ENCODE data around the gene EDN2. TPM values are rescaled to one million over a fixed set of nuclear protein-coding genes. Genes with fewer than 3 reads are reported as not detected.

The EDN2 gene
- total and polyA plus RNA-seq, 2 donors (not counting 1 experiment from before 2014, with no cell fraction given) = not detected

GRCh38 chr1:41442697-41443251 is 41.7 kb downstream of the EDN2 start:
- Histone ChIP-seq H3K27ac (ENCODE audit: low read length in 2 of 2) (no peak overlapping the region), H3K27me3 (replicated peaks in 1 of 4; ENCODE audit: control extremely low read depth in 1 of 4, control insufficient read depth in 3 of 4, insufficient read depth in 4 of 4, low read length in 3 of 4) (peaks cover 0 to 7% (median 3%) of the 10 kb centered on the region in 4 experiments), H3K9ac (ENCODE audit: low read length) (no peak overlapping the region), H3K4me3 (ENCODE audit: control extremely low read depth in 1 of 5, extremely low read depth in 1 of 5, insufficient read depth in 1 of 5, low read depth in 2 of 5, low read length in 4 of 5) (no peak overlapping the region), H3K79me2 (ENCODE audit: control insufficient read depth, insufficient read depth, low read length) (no peaks in the 10 kb centered on the region), H3K36me3 (replicated peaks in 1 of 2; ENCODE audit: control extremely low read depth in 1 of 2, control insufficient read depth in 1 of 2, extremely low read depth in 1 of 2, insufficient read depth in 2 of 2, low read length in 1 of 2) (no peaks in the 10 kb centered on the region), H3K4me1 (ENCODE audit: control insufficient read depth in 2 of 2, insufficient read depth in 2 of 2, low read length in 2 of 2) (no peaks in the 10 kb centered on the region), H4K20me1 (ENCODE audit: control insufficient read depth, insufficient read depth, low read length, poor library complexity, severe bottlenecking) (no peaks in the 10 kb centered on the region), H2AFZ (ENCODE audit: insufficient read depth, low read depth, low read length, poor library complexity, severe bottlenecking) (no peak overlapping the region), H3K9me3 (ENCODE audit: control extremely low read depth in 1 of 3, control insufficient read depth in 2 of 3, insufficient read depth in 1 of 3, low read length in 2 of 3) (peaks cover 0 to 25% (median 12%) of the 10 kb centered on the region in 3 donors), H3K4me2 (replicated peaks; ENCODE audit: low read depth, low read length, poor library complexity, severe bottlenecking) (no peak overlapping the region)
- CTCF ChIA-PET = no interaction called here
- H3K4me3 Mint-ChIP-seq = no peak overlapping the region
- POLR2A ChIA-PET = no interaction called here
- DNase-seq (no peak), ATAC-seq (ENCODE audit: low read depth) (no peak)
- H3K9me3 Mint-ChIP-seq (ENCODE audit: insufficient read depth) = no peaks in the 10 kb centered on the region
- 64% methylated on average over 5 of the region's 7 CpGs for WGBS (ENCODE audit: insufficient coverage)
- H3K27me3 Mint-ChIP-seq = peaks cover 28% of the 10 kb centered on the region
- intact Hi-C loops (cut with micrococcal nuclease) = no loop called here
- H3K27ac Mint-ChIP-seq = no peak overlapping the region
- no peaks in the 10 kb centered on the region for H3K4me1 Mint-ChIP-seq
- TF ChIP-seq EZH2 (IDR thresholded peaks at IDR 0.05; ENCODE audit: borderline replicate concordance, insufficient read depth, low read depth, low read length, poor library complexity, severe bottlenecking) (no peak), CTCF (IDR thresholded peaks at IDR 0.05) (no peak)

GRCh38 chr1:41440321-41441085 is 44.0 kb downstream of the EDN2 start:
- Histone ChIP-seq H3K9me3 (ENCODE audit: control extremely low read depth in 1 of 3, control insufficient read depth in 2 of 3, insufficient read depth in 1 of 3, low read length in 2 of 3) (peaks cover 0 to 21% (median 12%) of the 10 kb centered on the region in 3 donors), H2AFZ (ENCODE audit: insufficient read depth, low read depth, low read length, poor library complexity, severe bottlenecking) (no peak overlapping the region), H4K20me1 (ENCODE audit: control insufficient read depth, insufficient read depth, low read length, poor library complexity, severe bottlenecking) (no peaks in the 10 kb centered on the region), H3K4me1 (ENCODE audit: control insufficient read depth in 2 of 2, insufficient read depth in 2 of 2, low read length in 2 of 2) (no peaks in the 10 kb centered on the region), H3K36me3 (replicated peaks in 1 of 2; ENCODE audit: control extremely low read depth in 1 of 2, control insufficient read depth in 1 of 2, extremely low read depth in 1 of 2, insufficient read depth in 2 of 2, low read length in 1 of 2) (no peaks in the 10 kb centered on the region), H3K79me2 (ENCODE audit: control insufficient read depth, insufficient read depth, low read length) (no peaks in the 10 kb centered on the region), H3K4me2 (replicated peaks; ENCODE audit: low read depth, low read length, poor library complexity, severe bottlenecking) (no peak overlapping the region), H3K27me3 (replicated peaks in 1 of 4; ENCODE audit: control extremely low read depth in 1 of 4, control insufficient read depth in 3 of 4, insufficient read depth in 4 of 4, low read length in 3 of 4) (peaks cover 0 to 7% (median 5%) of the 10 kb centered on the region in 4 experiments), H3K9ac (ENCODE audit: low read length) (no peak overlapping the region), H3K4me3 (ENCODE audit: control extremely low read depth in 1 of 5, extremely low read depth in 1 of 5, insufficient read depth in 1 of 5, low read depth in 2 of 5, low read length in 4 of 5) (no peak overlapping the region), H3K27ac (ENCODE audit: low read length in 2 of 2) (no peak overlapping the region)
- Mint-ChIP-seq H3K27ac (no peak overlapping the region), H3K4me3 (no peak overlapping the region), H3K9me3 (ENCODE audit: insufficient read depth) (no peaks in the 10 kb centered on the region), H3K4me1 (no peaks in the 10 kb centered on the region), H3K27me3 (peaks cover 24% of the 10 kb centered on the region)
- ATAC-seq (ENCODE audit: low read depth) (no peak), DNase-seq (no peak)
- ChIA-PET POLR2A (no interaction called here), CTCF (interaction anchor here (1.0 kb wide), 1 partner anchor 22 kb away, joined by 3 read pairs; no protein-coding TSS in a partner anchor)
- WGBS (ENCODE audit: insufficient coverage) = 68% methylated on average over 4 of the region's 4 CpGs
- no peak for TF ChIP-seq EZH2 (IDR thresholded peaks at IDR 0.05; ENCODE audit: borderline replicate concordance, insufficient read depth, low read depth, low read length, poor library complexity, severe bottlenecking)
- TF ChIP-seq CTCF (IDR thresholded peaks at IDR 0.05) = no peak
- intact Hi-C loops (cut with micrococcal nuclease) = no loop called here

Data from B cell (primary cell).